K562 (cell line): ENCODE data around the gene BCL2L15. TPM values are rescaled to one million over a fixed set of nuclear protein-coding genes. Genes with fewer than 3 reads are reported as not detected.

Experiments used
- ATAC-seq: fragments of 200-7000 bp; cut with Tn5 transposase; 3 replicates; pipeline ENCODE4 v1.9.1; 2020; ENCODE audit warnings: moderate library complexity
- BruUV-seq: library from RNA; stranded (reverse); fragments of 400-500 nt; replicated peaks from 2 replicates; lab custom pipeline; 2021; lab: Mats Ljungman, UMichigan
- CTCF ChIA-PET: fragments of 300-600 bp; formaldehyde crosslinking; extraction: SDS; loops from one replicate; lab custom pipeline; 2021; ENCODE audit warnings: low intra/inter-chr PET ratio; lab: Yijun Ruan, JAX
- POLR2A ChIA-PET: fragments of 300-600, 350-650 bp; sonication (Branson Sonifier 250); formaldehyde crosslinking; extraction: SDS; loops from one replicate; lab custom pipeline; 2021; ENCODE audit warnings: antibody characterized with exemption, inconsistent platforms; lab: Yijun Ruan, JAX
- DNase-seq, 4 experiments: peaks; one replicate each; pipeline versions ENCODE4 v3.0.0 to v3.0.0-alpha.2; 2011 to 2018; ENCODE audit warnings: low spot score in 3 of 4, mixed read lengths in 3 of 4; ENCODE audit errors: extremely low read depth in 1 of 4
- FAIRE-seq: peaks from 2 replicates; lab custom pipeline; 2011; peaks lifted over from hg19 to GRCh38; lab: Jason Lieb, UNC
- H2AFZ ChIP-seq: 2 replicates; pipeline ENCODE4 v1.6.0; 2011; ENCODE audit warnings: low read depth, low read length, control low read depth, inconsistent platforms
- H3K27ac ChIP-seq: fragments of 200-600 bp; 3 replicates; pipeline ENCODE4 v1.8.0; 2011; ENCODE audit warnings: low read depth, mild to moderate bottlenecking, control low read depth, inconsistent platforms, low read length, moderate library complexity, mixed read lengths; ENCODE audit errors: extremely low read depth
- H3K27me3 ChIP-seq, 2 experiments: fragments of 300-600 bp in 1 of 2; 2 replicates in 1 of 2; 3 replicates in 1 of 2; pipeline versions ENCODE4 v1.6.0 to v1.8.0; 2011; ENCODE audit warnings: inconsistent platforms in 2 of 2, low read length in 2 of 2, mild to moderate bottlenecking in 1 of 2, mixed read lengths in 1 of 2, moderate library complexity in 1 of 2; ENCODE audit not compliant: control insufficient read depth in 2 of 2, insufficient read depth in 2 of 2
- H3K36me3 ChIP-seq: fragments of 300-600 bp; 3 replicates; pipeline ENCODE4 v1.8.0; 2011; ENCODE audit warnings: mild to moderate bottlenecking, low read length, inconsistent platforms; ENCODE audit not compliant: control insufficient read depth, insufficient read depth
- H3K4me1 ChIP-seq, 2 experiments: fragments of 200-600 bp in 1 of 2; replicated peaks in 1 of 2; 2 replicates in 1 of 2; 3 replicates in 1 of 2; pipeline versions ENCODE4 v1.5.1 to v1.8.0; 2011; ENCODE audit warnings: inconsistent platforms in 2 of 2, low read length in 2 of 2, mild to moderate bottlenecking in 1 of 2, mixed read lengths in 1 of 2, moderate library complexity in 1 of 2; ENCODE audit not compliant: control insufficient read depth in 2 of 2, insufficient read depth in 2 of 2
- H3K4me2 ChIP-seq: 2 replicates; pipeline ENCODE4 v1.6.1; 2011; ENCODE audit warnings: low read length, control low read depth, inconsistent platforms, mixed read lengths; ENCODE audit not compliant: insufficient read depth
- H3K4me3 ChIP-seq: fragments of 200-600 bp; sonication (generic), shearing (Covaris generic); 2 replicates; pipeline ENCODE4 v1.5.1; 2016; ENCODE audit warnings: control low read depth, inconsistent platforms
- H3K79me2 ChIP-seq: fragments of 200-600 bp; 3 replicates; pipeline ENCODE4 v1.8.0; 2011; ENCODE audit warnings: low read length, inconsistent platforms; ENCODE audit not compliant: control insufficient read depth, insufficient read depth
- H3K9ac ChIP-seq, 2 experiments: 2 replicates each; pipeline versions ENCODE4 v1.6.0 to v1.6.1; 2011; ENCODE audit warnings: low read depth in 2 of 2, low read length in 2 of 2, control low read depth in 1 of 2, inconsistent platforms in 1 of 2, mild to moderate bottlenecking in 1 of 2, mixed read lengths in 1 of 2; ENCODE audit not compliant: insufficient read depth in 1 of 2
- H3K9me1 ChIP-seq: one replicate; pipeline ENCODE4 v1.6.0; 2011; ENCODE audit warnings: inconsistent platforms, mild to moderate bottlenecking, low read length, moderate library complexity; ENCODE audit not compliant: control insufficient read depth, insufficient read depth
- H3K9me3 ChIP-seq: replicated peaks from 2 replicates; pipeline ENCODE4 v1.5.1; 2011; ENCODE audit warnings: low read depth, low read length, inconsistent platforms; ENCODE audit not compliant: control insufficient read depth, insufficient read depth
- H4K20me1 ChIP-seq: replicated peaks from 2 replicates; pipeline ENCODE4 v1.6.1; 2011; ENCODE audit warnings: low read length, inconsistent platforms, mixed read lengths; ENCODE audit not compliant: control insufficient read depth, insufficient read depth
- TAF1 ChIP-seq: IDR thresholded peaks from 2 replicates; pipeline ENCODE4 v1.6.1; 2011; ENCODE audit warnings: mild to moderate bottlenecking, low read length, moderate library complexity; ENCODE audit not compliant: insufficient read depth, control insufficient read depth, severe bottlenecking; ENCODE audit errors: extremely low read depth
- WGBS: fragments of 100-300 bp; shearing (Covaris generic); methylation state at CpG from one replicate; pipeline ENCODE4 v1.1.6; 2016; ENCODE audit warnings: low coverage, mixed read lengths; ENCODE audit not compliant: insufficient coverage; ENCODE audit errors: missing lambda C conversion rate; 5-methylcytosine and 5-hydroxymethylcytosine counted together
- in situ Hi-C: fragments of 300-500 bp; cut with MboI; formaldehyde crosslinking; loops from 4 replicates; pipeline ENCODE4 v1.15.0; 2018; ENCODE audit warnings: inconsistent platforms, mixed read lengths
- intact Hi-C: fragments of 100-400 bp; cut with micrococcal nuclease; formaldehyde crosslinking; loops from 2 replicates; pipeline ENCODE4 v1.14.2; 2022
- polyA plus RNA-seq, 8 experiments: library from polyadenylated mRNA; depleted of rRNA in 4 of 8; stranded (reverse) in 5 of 8; unstranded in 3 of 8; fragments of >200 nt; fragmentation: Nextera tagmentation in 2 of 8; fragmentation: Illumina TruSeq in 1 of 8; extraction: Ambion mirVana in 2 of 8; extraction: Trizol in 1 of 8; gene quantifications; 2 replicates each; pipeline versions ENCODE4 v1.2.1 to v1.2.3, GENCODE V29; 2011 to 2014; ENCODE audit warnings: inconsistent platforms in 1 of 8, missing spikeins in 1 of 8
- total RNA-seq, 7 experiments: library from RNA; depleted of rRNA in 6 of 7; stranded (reverse); fragments of >200 nt in 6 of 7; fragmentation: Illumina TruSeq in 2 of 7; extraction: Trizol in 2 of 7; gene quantifications; 2 replicates each; pipeline versions ENCODE4 v1.2.1 to v1.2.3, GENCODE V29; 2011 to 2021; ENCODE audit warnings: low replicate concordance in 1 of 7
- TF ChIP-seq, protein P1 (sequence below), 2 experiments: fragments of 450-650 bp in 1 of 2; sonication (generic) in 1 of 2; formaldehyde crosslinking in 1 of 2; IDR thresholded peaks; 2 replicates each; pipeline versions ENCODE4 v1.7.1 to v1.9.0; 2016 to 2022; ENCODE audit warnings: inconsistent platforms in 1 of 2, mild to moderate bottlenecking in 1 of 2, missing genetic modification reagents in 1 of 2

BCL2L15 gene
- total and polyA plus RNA-seq, 9 of the 15 experiments (the other 6 are each of a cell fraction or from before 2014, with no cell fraction given): 0.06 to 0.42 (median 0.28) TPM; not detected in 1

DNA sequence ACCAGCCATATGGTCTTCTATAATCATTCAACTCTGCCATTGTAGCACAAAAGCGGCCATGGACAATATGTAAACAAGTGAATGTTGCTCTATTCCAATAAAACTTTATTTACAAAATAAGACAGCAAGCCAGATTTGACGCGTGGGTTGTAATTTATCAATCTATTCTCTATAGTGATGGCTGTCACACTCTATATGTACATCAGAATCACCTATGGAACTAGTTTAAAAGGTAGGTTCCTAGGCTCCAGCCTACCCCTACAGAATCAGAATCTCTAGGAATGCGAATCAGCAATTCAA is 7.7 kb downstream of the BCL2L15 start:
- H3K4me2 ChIP-seq: no peak overlapping the region
- no peaks in the 10 kb centered on the region for H3K9me1 ChIP-seq
- ChIA-PET CTCF (no interaction called here), POLR2A (interaction anchor here (0.8 to 1.3 kb wide), 3 partner anchors 10 to 20 kb away, joined by 3 to 5 read pairs (median 4); no protein-coding TSS in a partner anchor)
- BruUV-seq: no TSS peak
- no peaks in the 10 kb centered on the region; the same call in 1 of the 2 replicates for H3K9me3 ChIP-seq
- no peak overlapping the region for H3K9ac ChIP-seq
- H3K79me2 ChIP-seq: no peaks in the 10 kb centered on the region
- 79% methylated on average over 4 of the region's 4 CpGs for WGBS
- FAIRE-seq (no peak), DNase-seq (no peak), ATAC-seq (no peak)
- H3K27me3 ChIP-seq: no peaks in the 10 kb centered on the region
- no peak overlapping the region for H3K4me3 ChIP-seq
- intact Hi-C loops (no loop called here), in situ Hi-C loops (no loop called here)
- TF ChIP-seq, protein P1, sequence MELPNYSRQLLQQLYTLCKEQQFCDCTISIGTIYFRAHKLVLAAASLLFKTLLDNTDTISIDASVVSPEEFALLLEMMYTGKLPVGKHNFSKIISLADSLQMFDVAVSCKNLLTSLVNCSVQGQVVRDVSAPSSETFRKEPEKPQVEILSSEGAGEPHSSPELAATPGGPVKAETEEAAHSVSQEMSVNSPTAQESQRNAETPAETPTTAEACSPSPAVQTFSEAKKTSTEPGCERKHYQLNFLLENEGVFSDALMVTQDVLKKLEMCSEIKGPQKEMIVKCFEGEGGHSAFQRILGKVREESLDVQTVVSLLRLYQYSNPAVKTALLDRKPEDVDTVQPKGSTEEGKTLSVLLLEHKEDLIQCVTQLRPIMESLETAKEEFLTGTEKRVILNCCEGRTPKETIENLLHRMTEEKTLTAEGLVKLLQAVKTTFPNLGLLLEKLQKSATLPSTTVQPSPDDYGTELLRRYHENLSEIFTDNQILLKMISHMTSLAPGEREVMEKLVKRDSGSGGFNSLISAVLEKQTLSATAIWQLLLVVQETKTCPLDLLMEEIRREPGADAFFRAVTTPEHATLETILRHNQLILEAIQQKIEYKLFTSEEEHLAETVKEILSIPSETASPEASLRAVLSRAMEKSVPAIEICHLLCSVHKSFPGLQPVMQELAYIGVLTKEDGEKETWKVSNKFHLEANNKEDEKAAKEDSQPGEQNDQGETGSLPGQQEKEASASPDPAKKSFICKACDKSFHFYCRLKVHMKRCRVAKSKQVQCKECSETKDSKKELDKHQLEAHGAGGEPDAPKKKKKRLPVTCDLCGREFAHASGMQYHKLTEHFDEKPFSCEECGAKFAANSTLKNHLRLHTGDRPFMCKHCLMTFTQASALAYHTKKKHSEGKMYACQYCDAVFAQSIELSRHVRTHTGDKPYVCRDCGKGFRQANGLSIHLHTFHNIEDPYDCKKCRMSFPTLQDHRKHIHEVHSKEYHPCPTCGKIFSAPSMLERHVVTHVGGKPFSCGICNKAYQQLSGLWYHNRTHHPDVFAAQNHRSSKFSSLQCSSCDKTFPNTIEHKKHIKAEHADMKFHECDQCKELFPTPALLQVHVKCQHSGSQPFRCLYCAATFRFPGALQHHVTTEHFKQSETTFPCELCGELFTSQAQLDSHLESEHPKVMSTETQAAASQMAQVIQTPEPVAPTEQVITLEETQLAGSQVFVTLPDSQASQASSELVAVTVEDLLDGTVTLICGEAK (IDR thresholded peaks at IDR 0.05): peak; percentile 88
- TF ChIP-seq, protein P1 (CRISPR knock-in tag; IDR thresholded peaks at IDR 0.05): peak; percentile 67
- no peak for TF ChIP-seq TAF1
- no peak overlapping the region for H3K27ac ChIP-seq
- 0 out of 2 replicates have a peak overlapping the region, but pooled peaks have one; percentile 7 for H2AFZ ChIP-seq
- H4K20me1 ChIP-seq: no peaks in the 10 kb centered on the region
- H3K36me3 ChIP-seq: no peaks in the 10 kb centered on the region
- H3K4me1 ChIP-seq: peaks cover 0 to 2% of the 10 kb centered on the region in 2 experiments; a peak in 3 of 5 replicates
